Astrocyte (in vitro differentiated cells and primary cell): Measurements from ENCODE around the gene PPP1R16B. TPM values are rescaled to one million over a fixed set of nuclear protein-coding genes. Genes with fewer than 3 reads are reported as not detected.

Source experiments
- DNase-seq: peaks from one replicate; pipeline ENCODE4 v3.0.0-alpha.2; 2010; ENCODE audit warnings: low read depth
- FAIRE-seq: peaks from 2 replicates; lab custom pipeline; 2011; peaks lifted over from hg19 to GRCh38; lab: Jason Lieb, UNC
- H2AFZ ChIP-seq: 2 replicates; pipeline ENCODE4 v1.6.0; 2012; ENCODE audit warnings: low read depth, low read length, inconsistent platforms
- H3K27ac ChIP-seq: 2 replicates; pipeline ENCODE4 v1.5.1; 2011; ENCODE audit warnings: low read depth, low read length, inconsistent platforms
- H3K27me3 ChIP-seq: 2 replicates; pipeline ENCODE4 v1.6.0; 2011; ENCODE audit warnings: low read length, inconsistent platforms; ENCODE audit not compliant: insufficient read depth
- H3K36me3 ChIP-seq: 2 replicates; pipeline ENCODE4 v1.5.1; 2011; ENCODE audit warnings: low read length, inconsistent platforms; ENCODE audit not compliant: insufficient read depth
- H3K4me1 ChIP-seq: 2 replicates; pipeline ENCODE4 v1.5.1; 2011; ENCODE audit warnings: low read length, inconsistent platforms; ENCODE audit not compliant: insufficient read depth
- H3K4me2 ChIP-seq: 2 replicates; pipeline ENCODE4 v1.6.0; 2012; ENCODE audit warnings: low read length, inconsistent platforms
- H3K4me3 ChIP-seq: 2 replicates; pipeline ENCODE4 v1.5.1; 2011; ENCODE audit warnings: low read depth, mild to moderate bottlenecking, low read length, inconsistent platforms; ENCODE audit not compliant: insufficient read depth
- H3K79me2 ChIP-seq: 2 replicates; pipeline ENCODE4 v1.6.0; 2012; ENCODE audit warnings: mild to moderate bottlenecking, low read length, inconsistent platforms; ENCODE audit not compliant: insufficient read depth
- H3K9ac ChIP-seq: 2 replicates; pipeline ENCODE4 v1.6.0; 2012; ENCODE audit warnings: mild to moderate bottlenecking, low read length, inconsistent platforms
- H3K9me3 ChIP-seq: 2 replicates; pipeline ENCODE4 v1.5.1; 2012; ENCODE audit warnings: low read depth, mild to moderate bottlenecking, low read length, inconsistent platforms; ENCODE audit not compliant: insufficient read depth
- H4K20me1 ChIP-seq: 2 replicates; pipeline ENCODE4 v1.6.0; 2012; ENCODE audit warnings: low read length, inconsistent platforms; ENCODE audit not compliant: insufficient read depth
- H3K27ac Mint-ChIP-seq: one replicate; pipeline ENCODE4 v1.8.0; 2021; ENCODE audit warnings: mild to moderate bottlenecking, mixed read lengths; ENCODE audit not compliant: unreplicated experiment
- H3K27me3 Mint-ChIP-seq: one replicate; pipeline ENCODE4 v1.8.0; 2021; ENCODE audit warnings: low read depth, mixed read lengths; ENCODE audit not compliant: unreplicated experiment
- H3K36me3 Mint-ChIP-seq: one replicate; pipeline ENCODE4 v1.8.0; 2021; ENCODE audit warnings: low read depth, mixed read lengths; ENCODE audit not compliant: unreplicated experiment
- H3K4me1 Mint-ChIP-seq: one replicate; pipeline ENCODE4 v1.8.0; 2021; ENCODE audit warnings: low read depth, mixed read lengths; ENCODE audit not compliant: unreplicated experiment
- H3K4me3 Mint-ChIP-seq: one replicate; pipeline ENCODE4 v1.8.0; 2021; ENCODE audit warnings: mild to moderate bottlenecking, moderate library complexity, mixed read lengths; ENCODE audit not compliant: unreplicated experiment
- H3K9me3 Mint-ChIP-seq: one replicate; pipeline ENCODE4 v1.8.0; 2021; ENCODE audit warnings: mild to moderate bottlenecking, mixed read lengths; ENCODE audit not compliant: unreplicated experiment
- EZH2 ChIP-seq: IDR thresholded peaks from 2 replicates; pipeline ENCODE4 v1.6.1; 2012; ENCODE audit warnings: mild to moderate bottlenecking, low read length, inconsistent platforms; ENCODE audit not compliant: insufficient read depth
- total RNA-seq: library from RNA; stranded (reverse); gene quantifications from 2 replicates; pipeline ENCODE4 v1.2.1, GENCODE V29; 2021
- TF ChIP-seq, protein P1 (sequence below): IDR thresholded peaks from 2 replicates; pipeline ENCODE4 v1.5.1; 2011; ENCODE audit warnings: low read depth, mild to moderate bottlenecking, inconsistent platforms, low read length, moderate library complexity; ENCODE audit not compliant: insufficient read depth

PPP1R16B gene
- total RNA-seq, 1 donor from 2014 or later, result 0.68 TPM

GRCh38 chr20:38864662-38865061 is 59.2 kb downstream of the PPP1R16B start:
- no peaks in the 10 kb centered on the region for H3K4me1 Mint-ChIP-seq
- no peak overlapping the region for H3K4me3 Mint-ChIP-seq
- H3K36me3 Mint-ChIP-seq, result no peaks in the 10 kb centered on the region
- Histone ChIP-seq H3K9ac (no peak overlapping the region), H3K27me3 (peaks cover 4% of the 10 kb centered on the region), H3K4me1 (no peaks in the 10 kb centered on the region), H3K36me3 (no peaks in the 10 kb centered on the region), H4K20me1 (no peaks in the 10 kb centered on the region), H3K4me3 (no peak overlapping the region), H3K4me2 (no peak overlapping the region), H3K79me2 (no peaks in the 10 kb centered on the region), H2AFZ (no peak overlapping the region), H3K27ac (no peak overlapping the region), H3K9me3 (no peaks in the 10 kb centered on the region)
- TF ChIP-seq EZH2, result no peak
- TF ChIP-seq, protein P1, sequence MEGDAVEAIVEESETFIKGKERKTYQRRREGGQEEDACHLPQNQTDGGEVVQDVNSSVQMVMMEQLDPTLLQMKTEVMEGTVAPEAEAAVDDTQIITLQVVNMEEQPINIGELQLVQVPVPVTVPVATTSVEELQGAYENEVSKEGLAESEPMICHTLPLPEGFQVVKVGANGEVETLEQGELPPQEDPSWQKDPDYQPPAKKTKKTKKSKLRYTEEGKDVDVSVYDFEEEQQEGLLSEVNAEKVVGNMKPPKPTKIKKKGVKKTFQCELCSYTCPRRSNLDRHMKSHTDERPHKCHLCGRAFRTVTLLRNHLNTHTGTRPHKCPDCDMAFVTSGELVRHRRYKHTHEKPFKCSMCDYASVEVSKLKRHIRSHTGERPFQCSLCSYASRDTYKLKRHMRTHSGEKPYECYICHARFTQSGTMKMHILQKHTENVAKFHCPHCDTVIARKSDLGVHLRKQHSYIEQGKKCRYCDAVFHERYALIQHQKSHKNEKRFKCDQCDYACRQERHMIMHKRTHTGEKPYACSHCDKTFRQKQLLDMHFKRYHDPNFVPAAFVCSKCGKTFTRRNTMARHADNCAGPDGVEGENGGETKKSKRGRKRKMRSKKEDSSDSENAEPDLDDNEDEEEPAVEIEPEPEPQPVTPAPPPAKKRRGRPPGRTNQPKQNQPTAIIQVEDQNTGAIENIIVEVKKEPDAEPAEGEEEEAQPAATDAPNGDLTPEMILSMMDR, result no peak
- no peaks in the 10 kb centered on the region for H3K9me3 Mint-ChIP-seq
- no peak overlapping the region for H3K27ac Mint-ChIP-seq
- H3K27me3 Mint-ChIP-seq, result peaks cover 10% of the 10 kb centered on the region
- DNase-seq (no peak), FAIRE-seq (no peak)

GRCh38 chr20:38866265-38867061 is 61.0 kb downstream of the PPP1R16B start:
- H3K4me3 Mint-ChIP-seq, result no peak overlapping the region
- peaks cover 10% of the 10 kb centered on the region for H3K27me3 Mint-ChIP-seq
- no peak for DNase-seq
- no peak for TF ChIP-seq EZH2
- TF ChIP-seq, protein P1, result no peak
- Histone ChIP-seq H3K27ac (no peak overlapping the region), H3K9me3 (no peaks in the 10 kb centered on the region), H3K4me1 (no peaks in the 10 kb centered on the region), H3K36me3 (no peaks in the 10 kb centered on the region), H4K20me1 (no peaks in the 10 kb centered on the region), H3K9ac (no peak overlapping the region), H3K79me2 (no peaks in the 10 kb centered on the region), H3K4me3 (no peak overlapping the region), H2AFZ (no peak overlapping the region), H3K4me2 (no peak overlapping the region), H3K27me3 (peaks cover 4% of the 10 kb centered on the region)
- H3K9me3 Mint-ChIP-seq, result no peaks in the 10 kb centered on the region
- no peaks in the 10 kb centered on the region for H3K36me3 Mint-ChIP-seq
- no peak for FAIRE-seq
- no peak overlapping the region for H3K27ac Mint-ChIP-seq
- no peaks in the 10 kb centered on the region for H3K4me1 Mint-ChIP-seq

DNA sequence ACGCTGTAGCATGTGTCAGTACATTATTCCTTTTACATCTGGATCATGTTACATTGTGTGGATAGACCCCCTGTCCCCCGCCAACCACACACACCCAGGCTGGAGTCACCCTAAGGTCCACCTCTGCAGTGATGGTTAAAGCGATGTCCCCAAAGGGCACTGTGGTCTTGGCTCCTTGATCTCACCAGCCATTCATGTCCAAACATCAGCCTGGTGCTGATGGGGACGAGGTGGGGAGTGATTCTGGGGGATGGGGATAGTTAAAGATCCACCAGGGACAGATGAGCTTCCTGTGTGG is 61.5 kb downstream of the PPP1R16B start:
- Mint-ChIP-seq H3K36me3 (no peaks in the 10 kb centered on the region), H3K27ac (no peak overlapping the region), H3K4me3 (no peak overlapping the region), H3K4me1 (no peaks in the 10 kb centered on the region), H3K9me3 (no peaks in the 10 kb centered on the region), H3K27me3 (peaks cover 11% of the 10 kb centered on the region)
- no peak overlapping the region for H2AFZ ChIP-seq
- H3K27ac ChIP-seq, result no peak overlapping the region
- no peaks in the 10 kb centered on the region for H3K79me2 ChIP-seq
- no peak overlapping the region for H3K4me2 ChIP-seq
- TF ChIP-seq, protein P1, result no peak
- TF ChIP-seq EZH2, result no peak
- no peak overlapping the region for H3K4me3 ChIP-seq
- H3K4me1 ChIP-seq, result no peaks in the 10 kb centered on the region
- H4K20me1 ChIP-seq, result no peaks in the 10 kb centered on the region
- no peaks in the 10 kb centered on the region for H3K9me3 ChIP-seq
- H3K27me3 ChIP-seq, result peaks cover 4% of the 10 kb centered on the region
- no peak for DNase-seq
- FAIRE-seq, result no peak
- H3K9ac ChIP-seq, result no peak overlapping the region
- no peaks in the 10 kb centered on the region for H3K36me3 ChIP-seq
